Thyroid gland (tissue), 4 donors: ENCODE measurements around the gene POLR2C.

Experiments used
- POLR2A ChIP-seq, 2 donors: fragments of 450-650 bp; IDR thresholded peaks; one replicate each; pipeline ENCODE4 v1.6.1; 2017; ENCODE audit warnings: antibody characterized with exemption in 2 of 2, mild to moderate bottlenecking in 2 of 2, moderate library complexity in 1 of 2
- TF ChIP-seq, protein P1 (sequence below), 6 experiments: fragments of 200-600 bp in 3 of 6; fragments of 450-650 bp in 3 of 6; sonication (generic) in 3 of 6; IDR thresholded peaks; one replicate each; pipeline ENCODE4 v1.5.1; 2016 to 2019; ENCODE audit warnings: antibody characterized with exemption in 6 of 6, mild to moderate bottlenecking in 2 of 6, inconsistent platforms in 1 of 6, moderate library complexity in 1 of 6

DNA sequence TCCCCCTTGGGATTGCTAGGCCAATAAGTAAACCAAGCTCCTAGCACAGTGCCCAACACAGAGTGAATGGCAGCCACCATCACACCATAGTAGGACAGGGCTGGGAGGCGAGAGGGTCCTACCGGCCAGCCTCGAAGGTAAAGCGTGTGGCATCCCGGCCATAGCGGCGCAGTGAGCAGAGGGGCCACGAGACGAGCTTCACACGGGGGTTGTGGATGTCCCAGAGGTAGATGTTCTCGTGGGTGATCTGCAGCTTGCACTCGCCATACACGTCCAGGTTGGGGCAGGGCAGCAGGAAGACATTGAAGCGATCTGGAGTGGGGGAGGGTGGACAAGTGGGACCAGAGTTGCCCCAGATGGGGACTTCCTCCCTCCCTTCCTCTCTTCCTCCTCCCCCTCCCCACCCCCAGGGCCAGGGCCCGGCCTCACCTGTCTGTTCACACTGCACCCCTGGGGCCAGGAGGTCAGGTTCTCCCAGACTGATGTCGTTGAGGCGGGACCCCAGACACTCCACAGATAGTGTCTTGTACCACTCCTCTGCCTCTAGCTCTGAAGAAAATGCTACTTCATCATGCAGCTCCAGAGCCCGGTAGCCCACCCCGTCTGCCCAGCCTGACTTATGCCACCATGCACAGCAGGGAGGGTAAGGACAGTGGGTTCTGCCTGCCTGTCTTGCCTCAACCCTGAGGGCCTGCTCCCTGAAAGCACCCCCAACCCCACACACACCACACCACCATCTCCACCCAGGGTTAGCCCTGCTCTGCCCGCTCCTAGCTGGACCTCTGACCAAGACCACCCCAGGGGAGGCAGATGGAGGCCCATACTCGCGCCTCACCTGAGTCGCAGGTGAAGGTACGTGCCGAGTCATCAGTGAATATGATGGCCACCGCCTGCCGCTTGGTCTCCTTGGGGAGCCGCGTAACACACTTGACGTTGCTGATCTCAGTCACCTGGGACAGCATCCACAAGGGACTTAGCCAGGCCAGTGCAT is 12.5 kb downstream of the POLR2C start:
- TF ChIP-seq, protein P1, sequence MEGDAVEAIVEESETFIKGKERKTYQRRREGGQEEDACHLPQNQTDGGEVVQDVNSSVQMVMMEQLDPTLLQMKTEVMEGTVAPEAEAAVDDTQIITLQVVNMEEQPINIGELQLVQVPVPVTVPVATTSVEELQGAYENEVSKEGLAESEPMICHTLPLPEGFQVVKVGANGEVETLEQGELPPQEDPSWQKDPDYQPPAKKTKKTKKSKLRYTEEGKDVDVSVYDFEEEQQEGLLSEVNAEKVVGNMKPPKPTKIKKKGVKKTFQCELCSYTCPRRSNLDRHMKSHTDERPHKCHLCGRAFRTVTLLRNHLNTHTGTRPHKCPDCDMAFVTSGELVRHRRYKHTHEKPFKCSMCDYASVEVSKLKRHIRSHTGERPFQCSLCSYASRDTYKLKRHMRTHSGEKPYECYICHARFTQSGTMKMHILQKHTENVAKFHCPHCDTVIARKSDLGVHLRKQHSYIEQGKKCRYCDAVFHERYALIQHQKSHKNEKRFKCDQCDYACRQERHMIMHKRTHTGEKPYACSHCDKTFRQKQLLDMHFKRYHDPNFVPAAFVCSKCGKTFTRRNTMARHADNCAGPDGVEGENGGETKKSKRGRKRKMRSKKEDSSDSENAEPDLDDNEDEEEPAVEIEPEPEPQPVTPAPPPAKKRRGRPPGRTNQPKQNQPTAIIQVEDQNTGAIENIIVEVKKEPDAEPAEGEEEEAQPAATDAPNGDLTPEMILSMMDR (IDR thresholded peaks at IDR 0.05): no peak
- TF ChIP-seq POLR2A (IDR thresholded peaks at IDR 0.05): no peak
